Left colon (tissue), 2 donors: ENCODE measurements around the gene FAM171A1. TPM values are rescaled to one million over a fixed set of nuclear protein-coding genes. Genes with fewer than 3 reads are reported as not detected.

ENCODE experiments used
- ATAC-seq: fragments of 200-7000 bp; cut with Tn5 transposase; one replicate; pipeline ENCODE4 v1.9.1; 2020; ENCODE audit warnings: mild to moderate bottlenecking, moderate library complexity
- DNase-seq, 2 donors: peaks; one replicate each; pipeline ENCODE4 v3.0.0-alpha.2; 2020
- intact Hi-C, 2 donors: fragments of 100-400 bp; cut with DNase I in 1 of 2; cut with micrococcal nuclease in 1 of 2; formaldehyde crosslinking; loops; one replicate each; pipeline versions ENCODE4 v1.11.2 to v1.14.0; 2022; cut with DNase I, micrococcal nuclease
- total RNA-seq, 2 donors: library from RNA; stranded (reverse); fragmentation: NEBNext Ultra II Directional; extraction: Animal tissue kit (Norgen Biotek cat#: 25700); gene quantifications; one replicate each; pipeline ENCODE4 v1.2.1, GENCODE V29; 2021
- donor health status: DM: no; HTN: no; CAD: no.
- donor health status: DM: yes; HTN: yes; CAD: no.

FAM171A1 gene
- total RNA-seq, 2 donors from 2014 or later: 53.5 to 60.5 TPM

- DNase-seq (no peak), ATAC-seq (no peak)
- intact Hi-C loops: no loop called here
Measured at GRCh38 chr10:15265558-15265957, 105.5 kb downstream of the FAM171A1 start.

- intact Hi-C loops: no loop called here
- DNase-seq (peak in 1 of 2 donors; percentile 12), ATAC-seq (no peak)
Measured at GRCh38 chr10:15265056-15265455, 106.0 kb downstream of the FAM171A1 start.

- intact Hi-C loops: loop anchor here in 1 of 2 donors (5.0 kb wide), 1 partner anchor 109 kb away; the partner anchor contains the start of gene FAM171A1
- DNase-seq (no peak), ATAC-seq (no peak)
Measured at GRCh38 chr10:15263657-15264323, 107.3 kb downstream of the FAM171A1 start.

- DNase-seq (peak in 1 of 2 donors; percentile 18), ATAC-seq (peak; percentile 85)
- intact Hi-C loops: loop anchor here in 1 of 2 donors (5.0 kb wide), 1 partner anchor 110 kb away; the partner anchor contains the start of gene FAM171A1
Measured at GRCh38 chr10:15262036-15262713, 108.9 kb downstream of the FAM171A1 start.

GRCh38 chr10:15259136-15259535 is 112.0 kb downstream of the FAM171A1 start:
- intact Hi-C loops: no loop called here
- ATAC-seq: no peak
- no peak for DNase-seq

- no peak for ATAC-seq
- no peak for DNase-seq
- intact Hi-C loops: no loop called here
Measured at GRCh38 chr10:15258255-15258654, 112.8 kb downstream of the FAM171A1 start.

GRCh38 chr10:15255961-15256360 is 115.1 kb downstream of the FAM171A1 start:
- DNase-seq (no peak), ATAC-seq (no peak)
- intact Hi-C loops: no loop called here

GRCh38 chr10:15254808-15255648 is 116.1 kb downstream of the FAM171A1 start:
- DNase-seq (no peak), ATAC-seq (no peak)
- intact Hi-C loops: no loop called here

- DNase-seq: no peak
- ATAC-seq: no peak
- intact Hi-C loops: no loop called here
Measured at GRCh38 chr10:15253951-15254807, 116.9 kb downstream of the FAM171A1 start.

GRCh38 chr10:15252396-15252795 is 118.7 kb downstream of the FAM171A1 start:
- no peak for DNase-seq
- intact Hi-C loops: no loop called here
- no peak for ATAC-seq

- DNase-seq: no peak
- intact Hi-C loops: no loop called here
- ATAC-seq: no peak
Measured at GRCh38 chr10:15251791-15252380, 119.2 kb downstream of the FAM171A1 start.

GRCh38 chr10:15245530-15245929 is 125.6 kb downstream of the FAM171A1 start:
- ATAC-seq: no peak
- DNase-seq: no peak

GRCh38 chr10:15244635-15245197 is 126.4 kb downstream of the FAM171A1 start:
- no peak for ATAC-seq

More at GRCh38 chr10:15245530-15245929, 125.6 kb downstream of the FAM171A1 start:
- intact Hi-C loops: no loop called here

GRCh38 chr10:15242261-15242840 is 128.7 kb downstream of the FAM171A1 start:
- ATAC-seq: no peak
- intact Hi-C loops: no loop called here
- DNase-seq: no peak

More at GRCh38 chr10:15244635-15245197, 126.4 kb downstream of the FAM171A1 start:
- intact Hi-C loops: no loop called here
- no peak for DNase-seq

- ATAC-seq: no peak
- intact Hi-C loops: no loop called here
- no peak for DNase-seq
Measured at GRCh38 chr10:15241306-15241705, 129.8 kb downstream of the FAM171A1 start.

GRCh38 chr10:15238555-15239335 is 132.3 kb downstream of the FAM171A1 start:
- intact Hi-C loops: no loop called here
- no peak for DNase-seq
- ATAC-seq: no peak

GRCh38 chr10:15237351-15237750 is 133.7 kb downstream of the FAM171A1 start:
- no peak for DNase-seq
- intact Hi-C loops: no loop called here
- ATAC-seq: no peak
